HG02870 (cell line): ENCODE measurements around the gene ST3GAL2.
"Not testable (repeated sequence)": the region's sequence is repeated elsewhere in the genome, so short reads cannot be mapped to it uniquely, and the experiment has no call there.

ENCODE experiments used
- ATAC-seq: cut with Tn5 transposase; IDR thresholded peaks from one replicate; pipeline ENCODE4 v1.9.1; 2021; ENCODE audit warnings: mild to moderate bottlenecking, moderate library complexity; ENCODE audit not compliant: unreplicated experiment

Gene ST3GAL2

GRCh38 chr16:70391881-70392481, 46.9 kb downstream of the ST3GAL2 start:
- no peak for ATAC-seq

DNA sequence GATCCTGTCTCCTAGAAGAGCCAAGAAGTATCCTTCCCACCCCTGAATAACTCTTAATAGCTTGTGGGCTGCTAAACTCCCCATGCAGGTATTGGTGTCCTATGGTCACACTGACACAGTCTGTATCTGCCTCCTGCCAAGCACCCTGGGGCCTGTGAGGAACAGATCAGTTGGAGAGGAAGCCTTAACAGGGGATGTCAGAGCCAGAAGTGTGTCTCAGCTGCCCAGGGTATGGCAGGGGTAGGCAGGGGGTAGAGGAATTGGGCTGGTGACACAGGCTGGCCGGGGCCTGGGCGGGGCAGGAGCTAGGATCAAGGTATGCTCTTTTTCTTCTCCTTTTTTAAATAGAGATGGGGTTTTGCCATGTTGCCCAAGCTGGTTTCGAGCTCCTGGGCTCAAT, 47.5 kb downstream of the ST3GAL2 start:
- ATAC-seq, result no peak

DNA sequence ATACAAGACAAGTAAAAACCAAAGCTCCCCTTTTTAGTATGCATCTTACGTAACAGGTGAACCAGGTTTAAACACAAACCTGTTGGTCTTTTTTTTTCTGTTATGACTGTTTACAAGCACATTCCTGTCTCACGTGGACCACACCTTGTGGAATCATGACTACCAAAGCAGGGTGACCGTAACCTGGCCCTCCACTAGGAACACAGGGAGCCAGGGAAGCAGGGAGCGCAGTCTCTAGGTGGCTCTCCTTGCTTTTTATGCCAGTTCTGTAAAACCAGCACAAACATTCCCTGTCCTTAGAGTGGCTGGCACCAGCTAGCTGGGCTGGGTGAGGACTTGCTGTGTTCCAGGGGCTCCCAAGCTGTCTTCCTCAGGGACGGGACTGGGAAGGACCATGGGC, 48.1 kb downstream of the ST3GAL2 start:
- ATAC-seq, result no peak

- ATAC-seq, result no peak
Measured at GRCh38 chr16:70388006-70388680, 50.8 kb downstream of the ST3GAL2 start.

DNA sequence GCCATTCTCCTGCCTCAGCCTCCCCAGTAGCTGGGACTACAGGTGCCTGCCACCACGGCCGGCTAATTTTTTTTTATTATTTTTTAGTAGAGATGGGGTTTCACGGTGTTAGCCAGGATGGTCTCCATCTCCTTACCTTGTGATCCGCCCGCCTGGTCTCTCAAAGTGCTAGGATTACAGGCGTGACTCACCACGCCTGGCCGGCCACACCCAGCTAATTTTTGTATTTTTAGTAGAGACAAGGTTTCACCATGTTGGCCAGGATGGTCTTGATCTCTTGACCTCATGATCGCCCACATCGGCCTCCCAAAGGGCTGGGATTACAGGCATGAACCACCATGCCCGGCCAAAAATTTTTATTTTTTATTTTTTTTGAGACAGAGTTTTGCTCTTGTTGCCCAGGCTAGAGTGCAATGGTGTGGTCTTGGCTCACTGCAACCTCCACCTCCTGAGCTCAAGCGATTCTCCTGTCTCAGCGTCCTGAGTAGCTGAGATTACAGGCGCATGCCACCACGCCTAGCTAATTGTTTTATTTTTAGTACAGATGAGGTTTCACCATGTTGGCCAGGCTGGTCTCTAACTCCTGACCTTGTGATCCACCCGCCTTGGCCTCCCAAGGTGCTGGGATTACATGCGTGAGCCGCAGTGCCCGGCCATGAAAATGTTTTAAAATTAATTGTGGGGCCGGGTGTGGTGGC, 52.5 kb downstream of the ST3GAL2 start:
- not testable (repeated sequence) for ATAC-seq

- no peak for ATAC-seq
Measured at GRCh38 chr16:70383421-70383960, 55.4 kb downstream of the ST3GAL2 start.

GRCh38 chr16:70381604-70382342, 57.1 kb downstream of the ST3GAL2 start:
- ATAC-seq, result no peak

DNA sequence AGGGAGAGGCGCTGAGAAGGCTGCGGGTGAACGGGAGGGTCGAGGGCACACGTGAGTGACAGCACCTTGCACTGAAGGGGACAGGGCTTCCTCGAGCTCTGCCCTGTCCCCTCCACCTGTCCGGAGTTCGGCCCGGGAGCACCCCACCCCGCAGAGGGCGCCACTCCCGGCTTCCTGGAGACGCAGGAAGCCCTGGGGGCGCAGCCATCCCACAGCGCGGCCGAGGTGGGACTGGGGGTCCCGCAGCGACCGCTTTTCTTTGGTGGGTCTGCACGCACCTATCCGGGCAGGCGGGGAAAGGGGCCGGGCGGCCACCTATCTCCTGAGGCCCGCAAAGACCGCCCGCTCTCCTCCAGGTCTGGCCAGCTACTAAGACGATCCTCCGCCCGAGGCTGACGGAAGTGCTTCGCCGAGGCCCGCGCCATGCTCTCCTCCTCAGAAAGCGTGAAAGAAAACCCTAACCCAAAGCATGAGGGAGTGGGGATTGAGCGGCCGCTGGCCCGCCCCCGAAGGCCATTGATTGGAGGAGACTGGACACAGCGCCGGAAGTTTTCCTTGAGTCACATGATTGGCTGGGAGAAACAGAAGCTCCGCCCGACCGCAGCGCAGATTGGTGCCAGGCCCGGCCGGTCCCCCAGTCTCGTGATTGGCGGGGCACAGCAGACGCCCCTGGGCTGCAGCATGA, 57.8 kb downstream of the ST3GAL2 start:
- peak; percentile 91 for ATAC-seq

- peak; percentile 5 for ATAC-seq
Measured at GRCh38 chr16:70380248-70380918, 58.5 kb downstream of the ST3GAL2 start.

GRCh38 chr16:70378869-70379493, 59.9 kb downstream of the ST3GAL2 start:
- no peak for ATAC-seq

GRCh38 chr16:70377782-70378181, 61.1 kb downstream of the ST3GAL2 start:
- ATAC-seq, result no peak

DNA sequence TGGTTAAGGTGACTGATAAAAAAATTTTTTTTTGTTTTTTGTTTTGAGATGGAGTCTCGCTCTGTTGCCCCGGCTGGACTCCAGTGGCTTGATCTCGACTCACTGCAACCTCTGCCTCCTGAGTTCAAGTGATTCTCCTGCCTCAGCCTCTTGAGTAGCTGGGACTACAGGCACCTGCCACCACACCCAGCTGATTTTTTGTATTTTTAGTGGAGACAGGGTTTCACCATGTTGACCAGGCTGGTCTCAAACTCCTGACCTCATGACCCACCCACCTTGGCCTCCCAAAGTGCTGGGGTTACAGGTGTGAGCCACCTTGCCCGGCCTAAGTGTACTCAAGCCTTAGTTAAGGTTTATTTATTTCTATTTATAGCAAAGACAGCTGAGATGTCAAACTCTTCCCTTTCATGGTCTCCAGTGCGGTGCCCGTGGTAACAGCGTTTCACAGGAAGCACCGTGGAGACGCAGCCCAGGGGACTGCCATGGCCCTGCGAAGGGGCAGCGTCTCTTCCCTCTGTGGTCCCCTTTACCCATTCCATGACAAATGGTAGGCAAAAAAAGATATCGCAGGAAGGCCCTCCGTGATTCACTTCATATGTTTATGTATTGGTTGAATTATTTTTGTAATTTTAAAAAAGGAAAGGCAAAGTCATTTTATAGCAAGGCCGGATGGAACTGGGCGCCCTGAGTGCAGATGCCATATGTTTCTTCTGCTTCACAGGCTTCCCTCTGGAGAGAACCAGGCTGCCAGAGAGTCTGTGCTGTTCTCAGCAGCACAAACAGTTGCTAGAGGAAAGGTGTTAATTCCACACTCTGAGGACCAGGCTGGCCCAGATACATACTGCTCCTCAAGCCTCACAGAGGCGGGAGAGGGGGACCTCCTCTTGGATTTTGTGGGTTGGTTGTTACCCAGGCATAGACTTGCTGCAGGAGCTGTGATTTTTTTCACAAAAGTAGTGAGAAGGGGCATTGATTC, 63.0 kb downstream of the ST3GAL2 start:
- no peak for ATAC-seq

GRCh38 chr16:70374213-70374612, 64.7 kb downstream of the ST3GAL2 start:
- no peak for ATAC-seq

GRCh38 chr16:70372921-70373728, 65.8 kb downstream of the ST3GAL2 start:
- no peak for ATAC-seq

DNA sequence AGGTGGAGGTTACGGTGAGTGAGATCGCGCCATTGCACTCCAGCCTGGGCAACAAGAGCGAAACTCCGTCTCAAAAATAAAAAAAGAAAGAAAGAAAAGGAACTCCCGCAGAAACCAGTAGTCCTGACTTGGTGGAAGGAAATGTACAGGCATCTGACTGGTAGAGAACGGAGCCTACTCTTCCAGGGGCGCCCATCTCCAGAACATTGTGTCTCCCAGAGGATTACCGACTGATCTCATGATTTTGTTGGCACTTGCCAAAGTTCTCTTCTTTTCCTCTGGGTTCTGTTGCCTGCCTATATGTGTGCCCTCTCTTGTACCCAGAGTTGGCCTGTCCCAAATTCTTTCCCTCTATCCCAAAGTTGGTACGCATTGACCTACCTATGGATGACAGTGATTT, 68.0 kb downstream of the ST3GAL2 start:
- no peak for ATAC-seq

- ATAC-seq, result not testable (repeated sequence)
Measured at GRCh38 chr16:70370145-70370544, 68.8 kb downstream of the ST3GAL2 start.

DNA sequence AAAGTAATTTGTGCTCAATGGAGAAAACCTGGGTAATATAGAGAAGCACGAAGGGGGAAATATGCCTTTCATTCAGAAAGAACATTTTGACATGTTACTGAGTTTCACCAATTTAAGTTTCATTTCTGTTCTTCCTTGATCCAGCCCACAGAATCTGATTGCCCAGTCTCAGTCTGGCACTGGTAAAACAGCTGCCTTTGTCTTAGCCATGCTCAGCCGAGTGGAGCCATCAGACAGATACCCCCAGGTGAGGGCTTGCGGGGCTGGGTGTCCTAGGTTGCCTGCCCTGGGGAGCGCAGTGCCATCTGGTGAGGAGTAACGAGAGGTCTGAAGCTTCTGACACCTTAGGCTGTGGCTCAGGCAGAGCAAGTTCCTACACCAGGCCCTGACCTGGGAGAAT, 74.5 kb downstream of the ST3GAL2 start:
- ATAC-seq, result peak; percentile 59

DNA sequence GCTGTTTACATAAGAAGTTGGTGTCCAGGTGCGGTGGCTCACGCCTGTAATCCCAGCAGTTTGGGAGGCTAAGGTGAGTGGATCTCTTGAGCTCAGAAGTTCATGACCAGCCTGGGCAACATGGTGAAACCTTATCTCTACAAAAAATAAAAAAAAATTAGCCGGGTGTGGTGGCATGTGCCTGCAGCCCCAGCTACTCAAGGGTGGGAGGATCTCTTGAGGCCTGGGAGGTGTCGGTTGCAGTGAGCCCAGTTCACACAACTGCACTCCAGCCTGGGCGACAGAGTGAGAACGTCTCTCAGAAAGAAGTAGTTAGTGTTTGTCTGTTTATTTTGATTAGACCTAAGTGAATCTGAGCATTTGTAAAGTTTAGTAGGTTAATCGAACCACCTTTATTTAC, 79.3 kb downstream of the ST3GAL2 start:
- no peak for ATAC-seq
